Peyer's patch (tissue), 4 donors: Measurements from ENCODE around the gene MAP3K12. TPM values are rescaled to one million over a fixed set of nuclear protein-coding genes. Genes with fewer than 3 reads are reported as not detected.
A peak's percentile ranks its signal among the peaks of the same experiment; 100 is the strongest.

ENCODE experiments used
- DNase-seq, 3 donors: peaks; one replicate each; pipeline ENCODE4 v3.0.0-alpha.2; 2017 to 2019
- H3K27ac ChIP-seq, 4 donors: fragments of 200-600 bp; sonication (generic); one replicate each; pipeline ENCODE4 v1.5.1; 2016 to 2019
- H3K27me3 ChIP-seq, 2 donors: fragments of 200-600 bp; sonication (generic); one replicate each; pipeline ENCODE4 v1.5.1; 2019
- H3K36me3 ChIP-seq, 3 donors: fragments of 200-600 bp; sonication (generic); one replicate each; pipeline ENCODE4 v1.5.1; 2016 to 2019
- H3K4me1 ChIP-seq, 4 donors: fragments of 200-600 bp; sonication (generic); one replicate each; pipeline ENCODE4 v1.5.1; 2016 to 2019
- H3K4me3 ChIP-seq, 4 donors: fragments of 200-600 bp; sonication (generic); 1 replicate in 3 of 4; 2 replicates in 1 of 4; pipeline ENCODE4 v1.5.1; 2016 to 2019; ENCODE audit warnings: mild to moderate bottlenecking in 1 of 4
- H3K9me3 ChIP-seq, 4 donors: fragments of 200-600 bp; sonication (generic); one replicate each; pipeline ENCODE4 v1.5.1; 2016 to 2019; ENCODE audit warnings: mild to moderate bottlenecking in 1 of 4
- CTCF ChIP-seq, 6 experiments: fragments of 450-650 bp in 4 of 6; fragments of 200-600 bp in 2 of 6; sonication (generic) in 1 of 6; IDR thresholded peaks; one replicate each; pipeline ENCODE4 v1.5.1; 2017 to 2019; ENCODE audit warnings: antibody characterized with exemption in 6 of 6, mild to moderate bottlenecking in 3 of 6, moderate library complexity in 1 of 6
- POLR2A ChIP-seq, 2 donors: fragments of 450-650 bp; IDR thresholded peaks; one replicate each; pipeline ENCODE4 v1.5.1; 2017; ENCODE audit warnings: antibody characterized with exemption in 2 of 2, mild to moderate bottlenecking in 2 of 2, moderate library complexity in 2 of 2
- total RNA-seq, 4 donors: library from RNA; depleted of rRNA; stranded (reverse); fragments of >200 nt; gene quantifications; one replicate each; pipeline ENCODE4 v1.1.0, GENCODE V29; 2016

Gene MAP3K12
- total RNA-seq, 4 donors from 2014 or later = 6.5 to 44.6 (median 11.6) TPM

GRCh38 chr12:53493610-53494391 is 5.5 kb downstream of the MAP3K12 start:
- H3K4me3 ChIP-seq = peak overlapping the region; percentile 47 to 75 (median 56)
- no peaks in the 10 kb centered on the region for H3K9me3 ChIP-seq
- TF ChIP-seq CTCF (IDR thresholded peaks at IDR 0.05) = no peak
- no peak for TF ChIP-seq POLR2A (IDR thresholded peaks at IDR 0.05)
- peaks cover 0 to 27% (median 5%) of the 10 kb centered on the region in 4 donors for H3K4me1 ChIP-seq
- no peaks in the 10 kb centered on the region for H3K27me3 ChIP-seq
- no peak for DNase-seq
- peak overlapping the region; percentile 74 to 82 (median 76) for H3K27ac ChIP-seq
- H3K36me3 ChIP-seq = no peaks in the 10 kb centered on the region

GRCh38 chr12:53492830-53493609 is 6.2 kb downstream of the MAP3K12 start:
- Histone ChIP-seq H3K9me3 (no peaks in the 10 kb centered on the region), H3K4me3 (peak overlapping the region; percentile 47 to 75 (median 56)), H3K36me3 (no peaks in the 10 kb centered on the region), H3K27me3 (no peaks in the 10 kb centered on the region), H3K4me1 (peaks cover 0 to 20% (median 5%) of the 10 kb centered on the region in 4 donors), H3K27ac (peak overlapping the region; percentile 74 to 82 (median 76))
- TF ChIP-seq CTCF (IDR thresholded peaks at IDR 0.05) (no peak), POLR2A (IDR thresholded peaks at IDR 0.05) (peak; percentile 84 to 90)
- DNase-seq = peak; percentile 94 to 97 (median 94)

GRCh38 chr12:53492188-53492587 is 7.1 kb downstream of the MAP3K12 start:
- Histone ChIP-seq H3K9me3 (no peaks in the 10 kb centered on the region), H3K4me1 (peaks cover 0 to 20% (median 5%) of the 10 kb centered on the region in 4 donors), H3K4me3 (peak overlapping the region in 3 of 4 donors; percentile 47 to 75 (median 63)), H3K27me3 (no peaks in the 10 kb centered on the region), H3K36me3 (peaks cover 0 to 3% (median 0%) of the 10 kb centered on the region in 3 donors), H3K27ac (peak overlapping the region; percentile 74 to 82 (median 76))
- DNase-seq = no peak
- no peak for TF ChIP-seq CTCF (IDR thresholded peaks at IDR 0.05)
- no peak for TF ChIP-seq POLR2A (IDR thresholded peaks at IDR 0.05)

- H3K9me3 ChIP-seq = no peaks in the 10 kb centered on the region
- TF ChIP-seq POLR2A (IDR thresholded peaks at IDR 0.05) (no peak), CTCF (IDR thresholded peaks at IDR 0.05) (no peak)
- H3K4me1 ChIP-seq = peaks cover 0 to 11% (median 5%) of the 10 kb centered on the region in 4 donors
- H3K27ac ChIP-seq = no peak overlapping the region
- H3K36me3 ChIP-seq = peaks cover 0 to 21% (median 0%) of the 10 kb centered on the region in 3 donors
- no peaks in the 10 kb centered on the region for H3K27me3 ChIP-seq
- no peak overlapping the region for H3K4me3 ChIP-seq
- DNase-seq = no peak
Measured at GRCh38 chr12:53489242-53489864, 9.9 kb downstream of the MAP3K12 start.

- peaks cover 0 to 14% (median 2%) of the 10 kb centered on the region in 4 donors for H3K4me1 ChIP-seq
- no peak for TF ChIP-seq POLR2A (IDR thresholded peaks at IDR 0.05)
- no peak for TF ChIP-seq CTCF (IDR thresholded peaks at IDR 0.05)
Measured at GRCh38 chr12:53486736-53487487, 12.3 kb downstream of the MAP3K12 start.

More at GRCh38 chr12:53486736-53487487, 12.3 kb downstream of the MAP3K12 start:
- Histone ChIP-seq H3K36me3 (peaks cover 0 to 40% (median 0%) of the 10 kb centered on the region in 3 donors), H3K9me3 (no peaks in the 10 kb centered on the region), H3K4me3 (no peak overlapping the region), H3K27me3 (no peaks in the 10 kb centered on the region), H3K27ac (no peak overlapping the region)
- DNase-seq = peak in 1 of 3 donors; percentile 45
